ENCODE measurements around the gene DCC.

GRCh38 chr18:53534203-53534602 is 1194.2 kb downstream of the DCC start:
- TF ChIP-seq, protein P1, sequence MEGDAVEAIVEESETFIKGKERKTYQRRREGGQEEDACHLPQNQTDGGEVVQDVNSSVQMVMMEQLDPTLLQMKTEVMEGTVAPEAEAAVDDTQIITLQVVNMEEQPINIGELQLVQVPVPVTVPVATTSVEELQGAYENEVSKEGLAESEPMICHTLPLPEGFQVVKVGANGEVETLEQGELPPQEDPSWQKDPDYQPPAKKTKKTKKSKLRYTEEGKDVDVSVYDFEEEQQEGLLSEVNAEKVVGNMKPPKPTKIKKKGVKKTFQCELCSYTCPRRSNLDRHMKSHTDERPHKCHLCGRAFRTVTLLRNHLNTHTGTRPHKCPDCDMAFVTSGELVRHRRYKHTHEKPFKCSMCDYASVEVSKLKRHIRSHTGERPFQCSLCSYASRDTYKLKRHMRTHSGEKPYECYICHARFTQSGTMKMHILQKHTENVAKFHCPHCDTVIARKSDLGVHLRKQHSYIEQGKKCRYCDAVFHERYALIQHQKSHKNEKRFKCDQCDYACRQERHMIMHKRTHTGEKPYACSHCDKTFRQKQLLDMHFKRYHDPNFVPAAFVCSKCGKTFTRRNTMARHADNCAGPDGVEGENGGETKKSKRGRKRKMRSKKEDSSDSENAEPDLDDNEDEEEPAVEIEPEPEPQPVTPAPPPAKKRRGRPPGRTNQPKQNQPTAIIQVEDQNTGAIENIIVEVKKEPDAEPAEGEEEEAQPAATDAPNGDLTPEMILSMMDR (IDR thresholded peaks at IDR 0.05; ENCODE audit: low read length): no peak
- TF ChIP-seq EZH2 (optimal IDR thresholded peaks at IDR 0.05; ENCODE audit: low read depth, low read length): no peak

All from MM.1S (cell line).